ENCODE measurements around the gene SCGB1D4.

SCGB1D4 gene

DNA sequence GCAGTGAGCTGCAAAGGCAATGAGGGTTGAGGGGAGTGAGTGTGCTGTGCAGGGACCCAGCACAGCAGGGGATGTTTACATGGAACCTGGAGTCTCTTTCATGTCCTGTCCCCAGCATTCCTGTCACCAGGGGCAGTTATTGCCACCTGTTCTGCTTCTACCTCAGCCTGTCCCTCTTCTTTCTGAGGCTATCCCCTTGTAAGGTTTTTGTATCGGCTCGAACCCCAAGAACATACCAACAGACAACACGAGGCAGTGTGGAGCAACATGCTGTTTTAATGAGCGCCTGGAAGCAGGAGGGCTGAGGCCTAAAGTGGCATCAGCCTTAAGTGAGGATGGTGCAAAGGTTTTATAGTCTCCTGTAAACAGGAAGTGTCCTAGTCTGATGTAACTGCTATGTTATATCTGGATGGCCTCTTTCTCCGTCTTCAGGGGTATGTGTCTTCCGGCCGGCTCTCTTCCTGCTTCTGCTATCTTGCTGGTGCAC is 25.0 kb downstream of the SCGB1D4 start:
- no peaks in the 10 kb centered on the region for H3K4me1 ChIP-seq (ENCODE audit: control insufficient read depth, insufficient read depth, low read length)
- no peak overlapping the region for H3K4me3 ChIP-seq (ENCODE audit: low read depth, low read length)
- no peaks in the 10 kb centered on the region for H3K27me3 ChIP-seq (ENCODE audit: control insufficient read depth, insufficient read depth, low read length)
- H3K9me3 ChIP-seq (ENCODE audit: control insufficient read depth, insufficient read depth, low read depth, low read length): peaks cover 8% of the 10 kb centered on the region
- no peaks in the 10 kb centered on the region for H3K36me3 ChIP-seq (ENCODE audit: control insufficient read depth, insufficient read depth, low read length)
- H3K27ac ChIP-seq (ENCODE audit: low read depth, low read length): no peak overlapping the region
- no peak overlapping the region for H3K9ac ChIP-seq (ENCODE audit: low read length)

DNA sequence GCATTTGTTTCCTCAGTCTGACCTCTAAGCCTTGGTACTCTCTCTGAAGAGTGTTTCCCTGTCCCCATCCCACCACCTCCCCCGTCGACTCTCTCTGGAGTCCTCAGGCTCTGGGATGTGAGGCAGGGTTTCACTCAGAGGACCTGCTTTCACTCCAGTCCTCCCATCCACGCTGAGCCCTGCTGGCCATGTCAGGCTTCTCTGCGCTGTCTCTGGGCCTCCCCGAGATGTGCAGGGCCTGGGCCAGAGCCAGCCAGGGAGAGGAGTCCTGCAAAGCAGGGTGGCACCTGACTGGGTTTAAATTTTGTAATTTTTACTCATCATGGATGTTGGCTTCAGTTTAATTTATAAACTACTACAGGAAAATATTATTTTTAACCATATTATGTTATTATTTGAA is 25.6 kb downstream of the SCGB1D4 start:
- Histone ChIP-seq H3K4me1 (ENCODE audit: control insufficient read depth, insufficient read depth, low read length) (no peaks in the 10 kb centered on the region), H3K27me3 (ENCODE audit: control insufficient read depth, insufficient read depth, low read length) (no peaks in the 10 kb centered on the region), H3K4me3 (ENCODE audit: low read depth, low read length) (no peak overlapping the region), H3K27ac (ENCODE audit: low read depth, low read length) (no peak overlapping the region), H3K36me3 (ENCODE audit: control insufficient read depth, insufficient read depth, low read length) (no peaks in the 10 kb centered on the region), H3K9me3 (ENCODE audit: control insufficient read depth, insufficient read depth, low read depth, low read length) (peaks cover 8% of the 10 kb centered on the region), H3K9ac (ENCODE audit: low read length) (no peak overlapping the region)

DNA sequence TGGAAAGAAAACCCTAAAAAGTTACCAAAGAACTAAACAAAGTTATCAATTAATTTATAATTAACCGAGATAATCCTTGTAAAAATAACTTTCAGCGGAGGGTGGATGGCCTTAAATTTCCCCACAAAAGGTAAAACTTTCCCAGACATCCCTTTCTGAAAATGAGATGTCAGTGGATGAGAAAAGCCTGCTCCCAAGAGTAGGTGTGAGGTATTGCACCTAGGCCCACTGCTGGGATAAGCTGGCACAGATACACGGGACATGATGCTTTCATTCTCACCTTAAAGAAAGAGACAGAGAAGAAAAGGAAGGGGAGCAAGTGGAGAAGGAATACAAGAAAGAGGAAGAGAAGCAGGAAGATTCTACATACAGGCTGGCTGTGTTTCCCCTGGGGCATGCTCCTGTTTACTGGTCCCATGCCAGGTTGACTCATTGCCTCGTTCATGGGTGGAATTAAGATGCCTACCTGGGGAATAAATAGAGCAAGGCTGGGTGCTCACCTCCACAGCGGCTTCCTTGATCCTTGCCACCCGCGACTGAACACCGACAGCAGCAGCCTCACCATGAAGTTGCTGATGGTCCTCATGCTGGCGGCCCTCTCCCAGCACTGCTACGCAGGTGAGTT is 29.1 kb downstream of the SCGB1D4 start, which contains the start of gene SCGB2A2:
SCGB2A2 (plus strand) TSS at position 505 of the 625 bp plus-strand sequence; CDS start at position 564, 59 bp downstream.
- Histone ChIP-seq H3K9me3 (ENCODE audit: control insufficient read depth, insufficient read depth, low read depth, low read length) (no peaks in the 10 kb centered on the region), H3K27ac (ENCODE audit: low read depth, low read length) (no peak within 1 kb of the TSS), H3K4me3 (ENCODE audit: low read depth, low read length) (no peak within 1 kb of the TSS), H3K27me3 (ENCODE audit: control insufficient read depth, insufficient read depth, low read length) (no peaks in the 10 kb centered on the region), H3K9ac (ENCODE audit: low read length) (no peak within 1 kb of the TSS), H3K4me1 (ENCODE audit: control insufficient read depth, insufficient read depth, low read length) (no peaks in the 10 kb centered on the region), H3K36me3 (ENCODE audit: control insufficient read depth, insufficient read depth, low read length) (no peaks in the 10 kb centered on the region)

DNA sequence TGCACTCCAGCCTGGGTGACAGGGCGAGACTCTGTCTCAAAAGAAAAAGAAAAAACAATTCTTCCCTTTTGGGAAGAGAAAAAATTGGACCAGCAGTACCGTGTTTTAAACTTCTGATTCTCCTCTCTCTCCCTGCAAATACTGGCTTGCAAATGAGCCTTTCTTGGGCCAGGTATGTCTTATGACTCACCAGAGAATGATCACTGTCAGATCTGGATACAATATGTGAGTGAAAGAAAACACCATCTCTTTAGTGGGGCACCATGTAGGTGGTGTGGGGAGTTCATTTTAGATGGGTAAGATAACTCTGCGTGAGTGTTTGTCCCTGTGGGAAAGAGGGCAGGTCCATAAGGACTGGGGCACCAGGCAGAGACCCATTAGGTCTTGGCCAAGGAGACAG is 31.3 kb downstream of the SCGB1D4 start:
- H3K9me3 ChIP-seq (ENCODE audit: control insufficient read depth, insufficient read depth, low read depth, low read length): no peaks in the 10 kb centered on the region
- H3K36me3 ChIP-seq (ENCODE audit: control insufficient read depth, insufficient read depth, low read length): no peaks in the 10 kb centered on the region
- no peak overlapping the region for H3K9ac ChIP-seq (ENCODE audit: low read length)
- no peak overlapping the region for H3K27ac ChIP-seq (ENCODE audit: low read depth, low read length)
- H3K4me3 ChIP-seq (ENCODE audit: low read depth, low read length): no peak overlapping the region
- H3K27me3 ChIP-seq (ENCODE audit: control insufficient read depth, insufficient read depth, low read length): no peaks in the 10 kb centered on the region
- H3K4me1 ChIP-seq (ENCODE audit: control insufficient read depth, insufficient read depth, low read length): no peaks in the 10 kb centered on the region

DNA sequence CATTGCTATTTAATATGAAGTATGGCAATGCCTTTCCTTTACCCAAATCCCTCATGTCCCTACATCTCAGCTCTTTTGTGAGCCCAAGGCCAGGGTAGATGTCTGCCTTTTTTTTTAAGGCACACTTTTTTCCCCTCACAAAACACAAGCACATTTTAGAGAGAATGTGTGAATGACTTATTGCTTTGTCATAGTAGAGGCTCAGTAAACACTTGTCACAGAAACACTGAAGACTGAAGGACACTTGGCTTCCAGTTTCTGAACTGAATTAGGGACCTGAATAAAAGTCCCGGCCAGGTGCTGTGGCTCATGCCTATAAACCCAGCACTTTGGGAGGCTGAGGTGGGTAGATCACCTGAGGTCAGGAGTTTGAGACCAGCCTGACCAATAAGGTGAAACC is 31.8 kb downstream of the SCGB1D4 start:
- Histone ChIP-seq H3K36me3 (ENCODE audit: control insufficient read depth, insufficient read depth, low read length) (no peaks in the 10 kb centered on the region), H3K27me3 (ENCODE audit: control insufficient read depth, insufficient read depth, low read length) (no peaks in the 10 kb centered on the region), H3K4me3 (ENCODE audit: low read depth, low read length) (no peak overlapping the region), H3K4me1 (ENCODE audit: control insufficient read depth, insufficient read depth, low read length) (no peaks in the 10 kb centered on the region), H3K9ac (ENCODE audit: low read length) (no peak overlapping the region), H3K9me3 (ENCODE audit: control insufficient read depth, insufficient read depth, low read depth, low read length) (no peaks in the 10 kb centered on the region), H3K27ac (ENCODE audit: low read depth, low read length) (no peak overlapping the region)

DNA sequence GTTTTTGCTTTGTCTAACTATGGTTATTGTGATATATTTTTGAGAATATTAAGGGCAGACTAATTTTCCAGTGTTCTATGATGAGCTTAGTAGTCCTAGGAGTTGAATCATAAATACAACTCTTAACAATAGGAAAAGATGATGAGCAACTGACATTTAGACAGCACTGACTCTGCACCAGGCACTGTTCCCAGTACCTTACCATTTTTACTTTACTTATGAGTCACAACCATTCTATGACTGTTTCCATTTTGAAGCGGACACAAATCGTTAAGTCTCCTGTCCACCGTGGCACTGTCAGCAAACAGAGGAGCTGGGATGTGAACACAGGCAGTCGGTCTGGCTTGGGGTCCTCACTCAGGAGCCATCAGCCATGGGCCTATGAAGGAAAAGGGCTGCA is 32.3 kb downstream of the SCGB1D4 start:
- H3K9me3 ChIP-seq (ENCODE audit: control insufficient read depth, insufficient read depth, low read depth, low read length): no peaks in the 10 kb centered on the region
- no peak overlapping the region for H3K4me3 ChIP-seq (ENCODE audit: low read depth, low read length)
- no peaks in the 10 kb centered on the region for H3K36me3 ChIP-seq (ENCODE audit: control insufficient read depth, insufficient read depth, low read length)
- no peak overlapping the region for H3K27ac ChIP-seq (ENCODE audit: low read depth, low read length)
- no peaks in the 10 kb centered on the region for H3K4me1 ChIP-seq (ENCODE audit: control insufficient read depth, insufficient read depth, low read length)
- no peaks in the 10 kb centered on the region for H3K27me3 ChIP-seq (ENCODE audit: control insufficient read depth, insufficient read depth, low read length)
- no peak overlapping the region for H3K9ac ChIP-seq (ENCODE audit: low read length)

DNA sequence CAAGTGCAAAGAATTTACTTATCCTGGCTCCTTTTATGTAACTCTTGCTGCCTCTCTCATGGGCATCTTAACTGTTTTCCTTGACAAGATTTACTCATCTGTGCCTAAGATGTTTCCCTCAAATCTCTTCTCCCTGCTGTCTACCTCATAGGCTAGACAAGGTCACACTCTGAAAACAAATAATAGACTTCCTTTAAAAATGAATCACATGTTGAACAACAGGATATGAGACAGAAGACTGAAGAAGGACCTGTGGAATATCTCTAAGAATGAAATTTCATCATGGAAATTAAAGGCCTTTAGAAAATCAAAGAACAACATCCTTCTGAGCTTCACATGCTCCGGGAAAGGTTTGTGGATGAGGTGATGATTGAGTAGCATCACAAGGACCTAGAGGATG is 34.9 kb downstream of the SCGB1D4 start:
- no peak overlapping the region for H3K9ac ChIP-seq (ENCODE audit: low read length)
- no peaks in the 10 kb centered on the region for H3K36me3 ChIP-seq (ENCODE audit: control insufficient read depth, insufficient read depth, low read length)
- peaks cover 3% of the 10 kb centered on the region; the same call in 1 of the 2 replicates for H3K4me1 ChIP-seq (ENCODE audit: control insufficient read depth, insufficient read depth, low read length)
- no peak overlapping the region for H3K4me3 ChIP-seq (ENCODE audit: low read depth, low read length)
- no peak overlapping the region for H3K27ac ChIP-seq (ENCODE audit: low read depth, low read length)
- no peaks in the 10 kb centered on the region for H3K9me3 ChIP-seq (ENCODE audit: control insufficient read depth, insufficient read depth, low read depth, low read length)
- no peaks in the 10 kb centered on the region for H3K27me3 ChIP-seq (ENCODE audit: control insufficient read depth, insufficient read depth, low read length)

DNA sequence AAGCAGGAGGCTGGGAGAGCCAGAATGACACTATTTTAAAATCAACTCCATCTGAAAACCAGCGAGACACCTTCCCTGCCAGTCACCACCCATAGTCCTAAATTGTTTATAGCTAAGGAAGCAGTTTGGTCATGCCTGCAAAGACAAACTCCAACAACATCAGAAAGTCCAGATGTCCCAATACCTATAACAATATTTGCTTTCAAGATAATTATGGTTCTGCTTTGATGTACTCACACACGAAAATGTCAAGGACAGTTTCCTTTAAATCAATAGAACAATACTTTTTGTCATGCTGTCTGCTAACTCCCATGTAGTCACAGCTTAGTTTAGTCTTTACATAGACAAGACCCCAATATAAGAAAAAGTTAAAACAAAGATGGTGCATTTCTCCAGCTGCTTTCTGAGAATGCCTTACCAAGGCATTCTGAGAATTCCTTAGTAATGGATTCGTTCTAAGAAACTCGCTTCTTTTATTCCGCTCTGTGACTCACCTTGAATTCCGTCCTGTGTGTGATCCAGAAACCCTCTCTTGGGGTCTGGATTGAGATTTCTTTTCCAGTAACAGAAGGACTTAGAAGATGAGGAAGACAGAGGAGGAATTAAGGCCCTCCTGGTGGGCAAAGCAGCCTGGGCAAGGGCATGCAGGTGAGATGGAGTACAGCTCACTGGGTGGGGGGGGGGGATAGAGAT is 38.5 kb downstream of the SCGB1D4 start:
- H3K9me3 ChIP-seq (ENCODE audit: control insufficient read depth, insufficient read depth, low read depth, low read length): no peaks in the 10 kb centered on the region
- no peaks in the 10 kb centered on the region for H3K36me3 ChIP-seq (ENCODE audit: control insufficient read depth, insufficient read depth, low read length)
- H3K9ac ChIP-seq (ENCODE audit: low read length): no peak overlapping the region
- H3K4me3 ChIP-seq (ENCODE audit: low read depth, low read length): no peak overlapping the region
- H3K27ac ChIP-seq (ENCODE audit: low read depth, low read length): no peak overlapping the region
- peaks cover 3% of the 10 kb centered on the region; the same call in 1 of the 2 replicates for H3K4me1 ChIP-seq (ENCODE audit: control insufficient read depth, insufficient read depth, low read length)
- no peaks in the 10 kb centered on the region for H3K27me3 ChIP-seq (ENCODE audit: control insufficient read depth, insufficient read depth, low read length)

DNA sequence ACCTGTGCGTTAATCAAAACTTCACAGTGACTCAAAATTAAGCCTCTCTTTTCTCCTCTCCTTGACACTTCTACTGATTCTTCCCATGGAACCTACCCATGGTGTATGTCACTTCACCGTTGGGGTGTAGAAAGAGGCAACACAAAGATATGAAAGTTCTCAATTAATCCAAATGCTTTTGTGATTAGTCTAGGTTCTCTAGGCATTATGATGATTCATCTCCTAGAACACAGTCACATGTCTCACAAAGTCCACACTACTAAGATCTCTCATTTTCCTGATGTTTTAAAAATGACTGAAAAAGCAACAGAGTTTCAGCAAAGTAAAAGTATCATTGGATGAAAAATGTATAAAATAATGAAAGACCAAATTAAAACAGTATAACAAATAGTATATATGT is 42.6 kb downstream of the SCGB1D4 start:
- Histone ChIP-seq H3K27ac (ENCODE audit: low read depth, low read length) (no peak overlapping the region), H3K4me3 (ENCODE audit: low read depth, low read length) (no peak overlapping the region), H3K27me3 (ENCODE audit: control insufficient read depth, insufficient read depth, low read length) (no peaks in the 10 kb centered on the region), H3K36me3 (ENCODE audit: control insufficient read depth, insufficient read depth, low read length) (no peaks in the 10 kb centered on the region), H3K4me1 (ENCODE audit: control insufficient read depth, insufficient read depth, low read length) (peaks cover 3% of the 10 kb centered on the region; the same call in 1 of the 2 replicates), H3K9me3 (ENCODE audit: control insufficient read depth, insufficient read depth, low read depth, low read length) (peaks cover 24% of the 10 kb centered on the region), H3K9ac (ENCODE audit: low read length) (no peak overlapping the region)

DNA sequence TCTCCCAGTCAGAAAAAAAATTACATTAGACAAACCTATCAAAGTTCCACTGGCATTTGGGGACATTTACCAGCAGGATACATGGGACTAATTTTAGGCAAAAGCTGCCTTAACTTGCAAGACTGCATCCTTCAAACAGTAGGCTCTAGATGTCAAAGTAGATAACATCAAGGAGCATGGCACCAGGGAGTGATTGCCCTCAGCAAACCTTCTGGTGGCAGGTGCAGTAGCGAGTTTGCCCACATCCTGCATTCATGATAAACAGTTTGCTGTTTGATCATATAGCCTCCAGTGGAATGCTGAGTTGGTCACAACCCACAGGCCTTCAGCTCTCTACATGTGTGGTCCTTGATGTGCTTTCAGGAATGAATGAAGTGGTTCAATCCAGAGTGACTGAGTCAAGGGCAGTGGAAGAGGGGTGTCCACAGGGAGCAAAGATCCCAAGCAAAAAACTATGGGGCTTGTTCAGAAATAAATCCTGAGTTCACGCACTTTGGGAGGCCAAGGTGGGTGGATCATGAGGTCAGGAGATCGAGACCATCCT is 44.8 kb downstream of the SCGB1D4 start:
- no peak overlapping the region for H3K9ac ChIP-seq (ENCODE audit: low read length)
- H3K27me3 ChIP-seq (ENCODE audit: control insufficient read depth, insufficient read depth, low read length): no peaks in the 10 kb centered on the region
- H3K27ac ChIP-seq (ENCODE audit: low read depth, low read length): no peak overlapping the region
- no peak overlapping the region for H3K4me3 ChIP-seq (ENCODE audit: low read depth, low read length)
- no peaks in the 10 kb centered on the region for H3K36me3 ChIP-seq (ENCODE audit: control insufficient read depth, insufficient read depth, low read length)
- H3K4me1 ChIP-seq (ENCODE audit: control insufficient read depth, insufficient read depth, low read length): no peaks in the 10 kb centered on the region
- peaks cover 34% of the 10 kb centered on the region for H3K9me3 ChIP-seq (ENCODE audit: control insufficient read depth, insufficient read depth, low read depth, low read length)

DNA sequence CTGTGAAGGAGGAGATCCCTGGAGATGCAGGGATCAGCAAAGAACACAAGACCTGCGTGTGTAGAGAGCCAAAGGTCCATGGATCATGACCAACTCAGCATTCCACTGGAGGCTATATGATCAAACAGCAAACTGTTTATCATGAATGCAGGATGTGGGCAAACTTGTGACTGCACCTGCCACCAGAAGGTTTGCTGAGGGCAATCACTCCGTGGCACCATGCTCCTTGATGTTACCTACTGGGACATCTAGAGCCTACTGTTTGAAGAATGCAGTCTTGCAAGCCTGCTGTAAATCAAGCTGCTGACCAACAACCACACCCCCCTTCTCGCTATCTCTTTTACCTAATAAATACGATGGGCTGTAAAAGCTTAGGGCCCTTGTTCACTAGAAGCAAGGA is 47.2 kb downstream of the SCGB1D4 start:
- peaks cover 34% of the 10 kb centered on the region for H3K9me3 ChIP-seq (ENCODE audit: control insufficient read depth, insufficient read depth, low read depth, low read length)
- no peak overlapping the region for H3K27ac ChIP-seq (ENCODE audit: low read depth, low read length)
- no peaks in the 10 kb centered on the region for H3K4me1 ChIP-seq (ENCODE audit: control insufficient read depth, insufficient read depth, low read length)
- H3K36me3 ChIP-seq (ENCODE audit: control insufficient read depth, insufficient read depth, low read length): no peaks in the 10 kb centered on the region
- H3K4me3 ChIP-seq (ENCODE audit: low read depth, low read length): no peak overlapping the region
- H3K27me3 ChIP-seq (ENCODE audit: control insufficient read depth, insufficient read depth, low read length): no peaks in the 10 kb centered on the region
- H3K9ac ChIP-seq (ENCODE audit: low read length): no peak overlapping the region

Measured in HUES6 (cell line).